Erythroblast (primary cell): ENCODE results near the gene JSRP1.

Source experiments
- GATA1 ChIP-seq: IDR thresholded peaks from 2 replicates; pipeline ENCODE4 v1.6.1; 2011; ENCODE audit warnings: low read depth, mild to moderate bottlenecking, control low read depth, low read length, moderate library complexity
- POLR2A ChIP-seq: IDR thresholded peaks from 2 replicates; pipeline ENCODE4 v1.6.1; 2011; ENCODE audit warnings: mild to moderate bottlenecking, low read length

DNA sequence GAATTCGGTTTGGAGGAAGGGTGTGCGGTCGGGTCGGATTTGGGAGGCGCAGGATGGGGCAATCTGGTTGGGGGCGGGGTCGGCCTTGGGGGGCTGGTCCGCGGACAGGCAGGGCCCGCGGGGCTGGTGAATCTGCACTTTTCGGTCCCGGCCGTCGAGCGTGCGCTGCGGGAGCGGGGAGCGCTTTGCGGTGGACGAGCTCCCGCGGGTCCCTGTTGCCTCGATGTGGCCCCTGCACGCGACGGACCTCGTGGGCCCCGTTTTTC, 13.9 kb upstream of the JSRP1 start:
- TF ChIP-seq POLR2A = no peak
- no peak for TF ChIP-seq GATA1
